ENCODE data around the gene RBM46.

- TF ChIP-seq, protein P1, sequence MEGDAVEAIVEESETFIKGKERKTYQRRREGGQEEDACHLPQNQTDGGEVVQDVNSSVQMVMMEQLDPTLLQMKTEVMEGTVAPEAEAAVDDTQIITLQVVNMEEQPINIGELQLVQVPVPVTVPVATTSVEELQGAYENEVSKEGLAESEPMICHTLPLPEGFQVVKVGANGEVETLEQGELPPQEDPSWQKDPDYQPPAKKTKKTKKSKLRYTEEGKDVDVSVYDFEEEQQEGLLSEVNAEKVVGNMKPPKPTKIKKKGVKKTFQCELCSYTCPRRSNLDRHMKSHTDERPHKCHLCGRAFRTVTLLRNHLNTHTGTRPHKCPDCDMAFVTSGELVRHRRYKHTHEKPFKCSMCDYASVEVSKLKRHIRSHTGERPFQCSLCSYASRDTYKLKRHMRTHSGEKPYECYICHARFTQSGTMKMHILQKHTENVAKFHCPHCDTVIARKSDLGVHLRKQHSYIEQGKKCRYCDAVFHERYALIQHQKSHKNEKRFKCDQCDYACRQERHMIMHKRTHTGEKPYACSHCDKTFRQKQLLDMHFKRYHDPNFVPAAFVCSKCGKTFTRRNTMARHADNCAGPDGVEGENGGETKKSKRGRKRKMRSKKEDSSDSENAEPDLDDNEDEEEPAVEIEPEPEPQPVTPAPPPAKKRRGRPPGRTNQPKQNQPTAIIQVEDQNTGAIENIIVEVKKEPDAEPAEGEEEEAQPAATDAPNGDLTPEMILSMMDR (IDR thresholded peaks at IDR 0.05), result no peak
- no peak for TF ChIP-seq POLR2A (IDR thresholded peaks at IDR 0.05)
Observed at GRCh38 chr4:154740462-154740861, 40.6 kb upstream of the RBM46 start.
